HepG2 (cell line): ENCODE results near the gene IKZF4. TPM values are rescaled to one million over a fixed set of nuclear protein-coding genes. Genes with fewer than 3 reads are reported as not detected.

Experiments
- ARID5B ChIP-seq: IDR thresholded peaks from 2 replicates; pipeline ENCODE4 v1.4.0; 2020; ENCODE audit warnings: mild to moderate bottlenecking, missing genetic modification reagents
- ATF7-NPFF ChIP-seq: sonication (generic); formaldehyde crosslinking; IDR thresholded peaks from 2 replicates; pipeline ENCODE4 v1.8.1; 2023; ENCODE audit warnings: mild to moderate bottlenecking, low read depth, missing genetic modification reagents, moderate library complexity
- BORCS8-MEF2B ChIP-seq: sonication (generic); formaldehyde crosslinking; IDR thresholded peaks from 2 replicates; pipeline ENCODE4 v1.8.0; 2022; ENCODE audit warnings: mild to moderate bottlenecking, missing genetic modification reagents
- FOXJ3 ChIP-seq: sonication (generic); formaldehyde crosslinking; IDR thresholded peaks from 2 replicates; pipeline ENCODE4 v1.4.0; 2020; ENCODE audit warnings: missing genetic modification reagents, mild to moderate bottlenecking, borderline replicate concordance
- FOXK1 ChIP-seq: sonication (generic); formaldehyde crosslinking; IDR thresholded peaks from 2 replicates; pipeline ENCODE4 v1.4.0; 2020; ENCODE audit warnings: low read depth, missing genetic modification reagents, borderline replicate concordance
- GRHL1 ChIP-seq: sonication (generic); formaldehyde crosslinking; conservative IDR thresholded peaks from 2 replicates; pipeline ENCODE4 v1.8.0; 2022; ENCODE audit warnings: missing genetic modification reagents
- MAX ChIP-seq: IDR thresholded peaks from 2 replicates; pipeline ENCODE4 v1.6.1; 2012; ENCODE audit warnings: inconsistent platforms
- MZF1 ChIP-seq: sonication (generic); formaldehyde crosslinking; IDR thresholded peaks from 2 replicates; pipeline ENCODE4 v1.8.1; 2023; ENCODE audit warnings: mild to moderate bottlenecking, missing genetic modification reagents, borderline replicate concordance
- PHF5A ChIP-seq: IDR thresholded peaks from one replicate; pipeline ENCODE4 v1.6.1; 2018; ENCODE audit warnings: low read depth, missing genetic modification reagents; ENCODE audit not compliant: unreplicated experiment
- ZNF34 ChIP-seq: sonication (generic); formaldehyde crosslinking; IDR thresholded peaks from 2 replicates; pipeline ENCODE4 v1.4.0; 2020; ENCODE audit warnings: mild to moderate bottlenecking, missing genetic modification reagents, borderline replicate concordance
- ZNF382 ChIP-seq: sonication (generic); formaldehyde crosslinking; IDR thresholded peaks from 2 replicates; pipeline ENCODE4 v1.5.0; 2020; ENCODE audit warnings: missing genetic modification reagents, mild to moderate bottlenecking, borderline replicate concordance
- ZNF468 ChIP-seq: sonication (generic); formaldehyde crosslinking; IDR thresholded peaks from 2 replicates; pipeline ENCODE4 v1.8.0; 2022; ENCODE audit warnings: mild to moderate bottlenecking, moderate library complexity, missing genetic modification reagents
- ZNF512 ChIP-seq: sonication (generic); formaldehyde crosslinking; IDR thresholded peaks from 2 replicates; pipeline ENCODE4 v1.4.0; 2020; ENCODE audit warnings: mild to moderate bottlenecking, missing genetic modification reagents
- ZNF574 ChIP-seq: sonication (generic); formaldehyde crosslinking; IDR thresholded peaks from 2 replicates; pipeline ENCODE4 v1.4.0; 2020; ENCODE audit warnings: missing genetic modification reagents
- ZNF616 ChIP-seq: sonication (generic); formaldehyde crosslinking; IDR thresholded peaks from 2 replicates; pipeline ENCODE4 v1.5.0; 2020; ENCODE audit warnings: low read depth, mild to moderate bottlenecking, missing genetic modification reagents
- ZNF709 ChIP-seq: sonication (generic); formaldehyde crosslinking; IDR thresholded peaks from 2 replicates; pipeline ENCODE4 v1.5.0; 2020; ENCODE audit warnings: mild to moderate bottlenecking, missing genetic modification reagents
- ZNF746 ChIP-seq: sonication (generic); formaldehyde crosslinking; IDR thresholded peaks from 2 replicates; pipeline ENCODE4 v1.8.0; 2022; ENCODE audit warnings: mild to moderate bottlenecking, missing genetic modification reagents
- ZNF782 ChIP-seq: sonication (generic); formaldehyde crosslinking; IDR thresholded peaks from 2 replicates; pipeline ENCODE4 v1.4.0; 2020; ENCODE audit warnings: missing genetic modification reagents, mild to moderate bottlenecking, borderline replicate concordance
- polyA plus RNA-seq, 8 experiments: library from polyadenylated mRNA; depleted of rRNA in 3 of 8; stranded (reverse) in 7 of 8; unstranded in 1 of 8; fragments of >200 nt; fragmentation: Illumina TruSeq in 4 of 8; extraction: Trizol in 4 of 8; gene quantifications; 2 replicates each; pipeline versions ENCODE4 v1.2.1 to v1.2.3, GENCODE V29; 2011 to 2016; ENCODE audit warnings: low read depth in 4 of 8, missing spikeins in 1 of 8, mixed read lengths in 1 of 8; ENCODE audit not compliant: insufficient read depth in 1 of 8
- total RNA-seq, 5 experiments: library from RNA; depleted of rRNA; stranded (reverse); fragments of >200 nt; fragmentation: Illumina TruSeq; extraction: Trizol; gene quantifications; 2 replicates each; pipeline ENCODE4 v1.2.3, GENCODE V29; 2016; ENCODE audit warnings: low read depth in 1 of 5

The IKZF4 gene
- total and polyA plus RNA-seq, 2 of the 13 experiments (the other 11 are each of a cell fraction or from before 2014, with no cell fraction given): 0.58 to 2.2 TPM

GRCh38 chr12:56079723-56080555 lies 59.1 kb downstream of the IKZF4 start, which contains the start of gene ERBB3 (continued):
- peak; percentile 63; the same call in 1 of the 2 replicates for TF ChIP-seq ARID5B
- TF ChIP-seq FOXK1 (CRISPR knock-in tag): no peak
- TF ChIP-seq ATF7-NPFF (CRISPR knock-in tag): peak; percentile 25; the same call in 1 of the 2 replicates
- TF ChIP-seq ZNF468 (CRISPR knock-in tag): no peak
- no peak for TF ChIP-seq GRHL1 (CRISPR knock-in tag)
- no peak for TF ChIP-seq ZNF34
- TF ChIP-seq PHF5A (CRISPR knock-in tag): no peak
- no peak for TF ChIP-seq ZNF382 (CRISPR knock-in tag)
- TF ChIP-seq ZNF746: peak; percentile 98
- peak; percentile 35; the same call in 1 of the 2 replicates for TF ChIP-seq ZNF616
- peak; percentile 80 for TF ChIP-seq ZNF709
- TF ChIP-seq FOXJ3 (CRISPR knock-in tag): no peak; the same call in 1 of the 2 replicates
- peak; percentile 76 for TF ChIP-seq MAX
- peak; percentile 76 for TF ChIP-seq ZNF574 (CRISPR knock-in tag)
- 0 out of 2 replicates have a peak, but pooled peaks have one; percentile 56 for TF ChIP-seq ZNF782
- no peak for TF ChIP-seq MZF1 (CRISPR knock-in tag)
- no peak for TF ChIP-seq ZNF512 (CRISPR knock-in tag)
- peak; percentile 70 for TF ChIP-seq BORCS8-MEF2B (CRISPR knock-in tag)
